Stimulated activated naive CD8-positive, alpha-beta T cell treated with anti-CD3 and anti-CD28 coated beads, Interleukin-15, Interleukin-2, amounts not matched to agents 100 U/mL and 50 U/mL, for 24 hours (primary cell): ENCODE results near the gene MAOA.
A peak's percentile ranks its signal among the peaks of the same experiment; 100 is the strongest.
"Not testable (repeated sequence)": the region's sequence is repeated elsewhere in the genome, so short reads cannot be mapped to it uniquely, and the experiment has no call there.

Source experiments
- ATAC-seq: fragments of 150-1000 bp; cut with Tn5 transposase; one replicate; pipeline ENCODE4 v1.10.0; 2021
- DNase-seq: peaks from one replicate; pipeline ENCODE4 v3.0.0; 2021

The MAOA gene

DNA sequence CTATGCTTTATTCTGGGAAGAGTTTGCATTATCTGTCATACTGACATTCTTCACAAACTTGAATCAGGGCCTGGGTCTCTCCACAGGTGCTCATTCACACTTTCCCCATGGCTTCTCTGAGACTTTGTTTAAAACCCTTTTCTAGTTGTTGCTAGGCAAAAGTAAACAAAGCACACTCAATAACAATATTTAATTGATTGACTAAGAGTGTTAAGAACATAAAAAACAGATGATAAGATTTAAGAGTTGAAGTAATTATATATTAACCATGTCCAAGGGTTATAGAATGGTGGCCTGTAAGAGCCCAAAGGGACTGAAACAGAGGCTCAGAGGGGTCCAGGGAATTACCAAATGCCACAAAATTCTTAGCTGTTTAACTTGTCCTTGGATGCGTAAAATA lies 7.1 kb downstream of the MAOA start:
- ATAC-seq, result no peak
- DNase-seq, result no peak

DNA sequence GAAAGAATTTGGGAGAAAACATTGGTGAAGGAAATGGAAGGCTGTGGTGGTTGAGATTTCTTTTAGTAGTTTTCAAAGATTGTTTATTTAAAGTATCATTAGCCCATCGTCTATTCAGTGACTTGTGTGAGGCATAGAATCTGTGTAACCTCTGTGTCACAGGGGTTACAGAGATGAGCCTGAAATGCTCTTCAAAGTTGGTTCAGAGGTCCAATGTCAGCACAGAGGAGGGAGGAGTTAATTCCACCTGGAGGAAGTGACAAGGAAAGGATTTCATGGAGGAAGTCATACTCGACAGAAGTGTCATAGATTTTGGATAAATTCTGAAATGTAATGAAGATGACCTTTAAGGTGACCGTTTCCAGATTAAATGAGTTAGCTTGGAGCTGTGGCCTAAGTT lies 8.2 kb downstream of the MAOA start:
- ATAC-seq, result no peak
- no peak for DNase-seq

DNA sequence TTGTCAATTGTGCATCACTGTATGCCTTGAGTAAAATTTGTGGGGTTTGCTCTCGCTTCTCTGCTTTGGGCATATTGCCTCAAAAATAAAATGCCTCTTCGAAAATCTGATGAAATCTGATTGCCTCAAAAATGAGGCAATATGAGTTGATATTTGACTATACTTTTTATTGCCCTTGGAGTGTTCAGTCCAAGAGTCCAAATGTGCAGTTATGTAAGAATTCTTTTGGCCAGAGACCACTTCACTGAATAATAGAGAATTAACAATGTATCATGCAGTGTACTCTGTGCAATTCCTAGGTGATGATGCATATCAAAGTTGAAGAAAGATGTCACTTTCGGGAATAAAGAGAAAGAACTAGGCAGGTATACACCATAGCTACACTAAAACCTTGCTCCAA lies 8.6 kb downstream of the MAOA start:
- DNase-seq (no peak), ATAC-seq (no peak)

DNA sequence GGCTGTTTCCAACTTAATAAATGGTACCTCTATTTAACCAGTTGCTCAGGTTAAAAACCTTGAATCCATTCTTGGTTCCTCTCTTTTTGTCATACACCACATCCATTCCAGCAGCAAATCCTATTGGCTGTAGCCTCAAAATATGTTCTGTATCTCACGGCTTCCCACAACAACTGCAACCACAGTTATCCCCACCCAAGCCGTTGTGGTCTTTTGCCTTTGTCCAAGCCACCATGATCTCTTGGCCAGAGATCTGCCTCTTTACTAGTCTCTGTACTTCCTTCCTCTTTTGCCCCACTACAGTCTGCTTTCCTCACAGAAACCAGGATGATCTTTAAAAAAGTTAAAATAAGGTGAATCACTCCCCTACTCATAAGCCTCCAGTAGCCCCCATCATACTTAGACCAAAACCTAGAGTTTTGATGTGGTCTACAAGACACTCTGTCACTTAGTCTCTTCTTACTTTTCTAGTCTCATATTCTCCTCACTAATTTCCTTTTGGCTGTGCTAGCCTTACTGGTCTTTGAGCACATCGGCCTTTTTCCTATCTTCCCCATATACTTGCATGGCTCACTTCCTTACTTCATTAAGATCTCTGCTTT lies 10.3 kb downstream of the MAOA start:
- DNase-seq (no peak), ATAC-seq (peak; percentile 65)

DNA sequence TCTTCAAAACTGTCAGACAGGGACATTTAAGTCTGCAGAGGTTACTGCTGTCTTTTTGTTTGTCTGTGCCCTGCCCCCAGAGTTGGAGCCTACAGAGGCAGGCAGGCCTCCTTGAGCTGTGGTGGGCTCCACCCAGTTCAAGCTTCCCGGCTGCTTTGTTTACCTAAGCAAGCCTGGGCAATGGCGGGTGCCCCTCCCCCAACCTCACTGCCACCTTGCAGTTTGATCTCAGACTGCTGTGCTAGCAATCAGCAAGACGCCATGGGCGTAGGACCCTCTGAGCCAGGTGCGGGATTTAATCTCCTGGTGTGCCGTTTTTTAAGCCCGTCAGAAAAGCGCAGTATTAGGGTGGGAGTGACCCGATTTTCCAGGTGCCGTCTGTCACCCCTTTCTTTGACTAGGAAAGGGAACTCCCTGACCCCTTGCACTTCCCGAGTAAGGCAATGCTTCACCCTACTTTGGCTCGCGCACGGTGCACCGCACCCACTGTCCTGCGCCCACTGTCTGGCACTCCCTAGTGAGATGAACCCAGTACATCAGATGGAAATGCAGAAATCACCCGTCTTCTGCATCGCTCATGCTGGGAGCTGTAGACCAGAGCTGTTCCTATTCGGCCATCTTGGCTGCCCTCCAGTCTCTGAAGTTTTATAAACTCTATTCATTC lies 20.0 kb downstream of the MAOA start:
- not testable (repeated sequence) for ATAC-seq, DNase-seq

DNA sequence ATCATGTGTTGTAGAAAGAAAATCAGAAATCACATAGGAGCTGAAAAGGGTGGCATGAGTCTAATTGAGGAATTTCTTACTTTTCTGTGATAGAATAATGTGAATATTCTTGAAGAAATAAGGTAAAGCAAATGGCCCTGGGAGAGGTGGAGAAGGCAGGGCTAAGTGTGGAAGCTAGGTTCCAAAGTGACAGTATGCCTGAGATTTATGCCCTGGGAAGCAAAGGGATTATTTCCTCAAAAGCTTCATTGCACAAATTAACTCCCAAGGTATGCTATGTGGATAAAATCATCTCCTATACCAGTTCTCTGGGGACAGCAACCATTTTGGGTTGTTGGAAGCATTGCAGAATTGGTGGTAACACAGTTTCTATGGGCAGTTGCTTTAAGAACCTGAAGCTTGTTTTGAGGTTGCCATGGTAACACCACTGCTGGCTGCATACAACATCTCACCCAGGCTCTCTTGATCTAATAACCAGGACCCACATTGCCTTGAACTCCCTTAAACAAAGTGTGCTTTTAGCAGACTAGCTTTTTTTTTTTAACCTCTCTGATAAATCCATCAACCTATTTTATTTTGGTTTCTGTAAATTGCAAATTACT lies 21.0 kb downstream of the MAOA start:
- ATAC-seq, result no peak

DNA sequence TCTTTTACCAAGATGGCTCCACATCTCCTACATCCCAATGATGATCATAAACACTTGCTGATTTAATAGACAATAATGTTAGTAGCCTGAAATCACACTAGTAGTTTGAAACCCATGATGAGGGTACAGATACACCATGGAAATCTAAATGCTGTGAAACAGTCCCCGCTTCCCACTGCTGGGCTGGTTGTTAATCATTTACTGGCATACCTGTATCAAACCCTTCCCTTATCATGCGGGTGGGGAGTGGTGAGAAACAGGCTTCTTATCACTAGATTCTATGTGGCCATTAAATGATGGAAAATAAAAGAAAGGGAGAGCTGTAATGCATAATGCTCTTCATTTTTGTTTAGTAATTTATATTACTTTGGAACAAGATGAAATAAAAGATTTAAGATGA lies 21.9 kb downstream of the MAOA start:
- no peak for DNase-seq
- ATAC-seq, result no peak

More for the DNA sequence above, 21.0 kb downstream of the MAOA start:
- no peak for DNase-seq

DNA sequence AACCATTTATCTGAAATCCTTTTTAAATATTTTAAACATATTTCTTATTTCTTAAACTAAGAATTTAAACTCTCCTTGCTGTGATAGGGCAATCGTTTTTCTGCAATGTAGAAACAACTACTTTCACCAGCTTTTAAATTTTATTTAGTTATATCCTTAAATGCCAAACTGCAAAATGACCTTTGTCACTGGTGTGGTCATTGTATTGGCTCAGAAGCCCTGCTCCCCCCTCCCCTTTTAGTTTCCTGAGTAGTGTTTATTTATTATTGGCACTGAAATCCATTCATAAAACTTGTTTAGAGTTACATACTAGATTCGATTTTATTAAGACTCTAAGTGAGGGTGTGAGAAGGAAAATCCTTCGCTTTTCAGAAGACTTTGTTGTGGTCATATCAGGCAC lies 23.0 kb downstream of the MAOA start:
- ATAC-seq (no peak), DNase-seq (no peak)

DNA sequence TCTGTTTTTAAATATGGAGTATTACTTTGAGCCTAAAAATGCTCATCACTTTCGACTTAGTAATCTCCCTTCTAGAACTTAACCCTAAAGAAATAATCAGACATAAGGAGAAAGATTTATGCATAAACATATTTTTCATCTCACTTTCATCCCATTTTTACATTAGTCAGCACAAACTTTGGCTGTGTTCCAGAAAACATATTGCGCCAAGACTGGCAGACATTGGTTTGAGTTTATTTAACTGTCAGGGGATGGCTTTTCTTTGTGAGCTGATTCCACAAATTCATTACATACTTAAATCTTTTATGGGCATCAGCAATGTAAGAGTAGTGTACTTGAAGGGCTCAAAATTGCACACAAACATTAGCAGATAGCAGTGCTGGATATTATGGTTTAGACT lies 23.7 kb downstream of the MAOA start:
- no peak for DNase-seq
- no peak for ATAC-seq

DNA sequence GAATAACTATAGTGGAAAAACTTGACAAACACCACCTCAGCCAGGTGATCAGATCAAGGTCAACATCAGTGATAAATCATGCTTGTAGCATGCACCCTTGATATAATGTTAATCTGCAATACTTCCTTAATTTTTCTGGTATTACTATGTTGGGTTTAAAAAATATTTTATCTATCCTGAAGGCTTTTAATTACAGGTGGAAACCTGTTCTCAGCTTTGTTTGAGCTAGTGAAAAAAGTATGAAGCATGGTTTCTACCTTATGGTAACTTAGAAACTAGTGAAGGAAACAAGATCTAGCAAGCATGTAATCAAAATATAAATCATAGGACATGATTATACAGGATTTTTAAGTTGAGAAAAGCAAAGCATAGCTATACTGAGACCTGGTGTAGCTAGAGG lies 26.6 kb downstream of the MAOA start:
- ATAC-seq (no peak), DNase-seq (no peak)

DNA sequence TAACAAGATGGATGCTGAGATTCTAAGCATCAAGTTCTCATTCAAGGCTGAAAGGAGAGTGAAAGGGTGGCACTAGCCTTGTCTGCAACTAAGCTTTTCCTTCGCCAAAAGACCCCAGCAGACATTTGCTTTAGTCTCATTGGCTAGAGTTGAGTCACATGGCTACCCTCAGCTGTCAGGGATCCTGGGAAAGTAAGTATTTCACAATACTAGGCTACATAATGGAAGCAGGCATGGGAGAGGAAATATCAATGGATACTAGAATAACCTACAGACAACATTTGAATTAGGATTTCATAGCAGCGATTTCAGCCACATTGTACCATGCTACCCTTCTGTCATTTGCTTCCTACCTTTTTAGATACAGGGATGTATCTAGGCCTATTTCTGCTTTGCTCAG lies 29.1 kb downstream of the MAOA start:
- no peak for DNase-seq
- no peak for ATAC-seq

DNA sequence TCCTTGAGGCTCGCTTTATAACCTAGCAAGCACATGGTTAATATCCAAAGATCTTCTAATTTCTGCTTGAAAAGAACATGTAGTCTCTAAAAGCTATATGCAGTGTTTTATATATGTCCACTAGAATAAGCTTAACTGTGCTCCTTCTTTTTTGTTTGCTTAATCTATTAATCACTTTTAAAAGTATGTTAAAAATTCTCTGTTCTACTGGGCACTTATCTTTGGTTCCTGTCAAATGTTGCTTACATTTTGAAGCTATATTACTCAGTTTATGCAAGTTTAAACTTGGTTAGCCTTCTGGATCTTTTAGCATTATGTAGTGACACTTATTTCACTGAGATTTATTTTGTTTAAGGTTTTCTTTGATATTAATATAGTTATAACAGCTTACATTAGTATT lies 32.5 kb downstream of the MAOA start:
- ATAC-seq (no peak), DNase-seq (no peak)

DNA sequence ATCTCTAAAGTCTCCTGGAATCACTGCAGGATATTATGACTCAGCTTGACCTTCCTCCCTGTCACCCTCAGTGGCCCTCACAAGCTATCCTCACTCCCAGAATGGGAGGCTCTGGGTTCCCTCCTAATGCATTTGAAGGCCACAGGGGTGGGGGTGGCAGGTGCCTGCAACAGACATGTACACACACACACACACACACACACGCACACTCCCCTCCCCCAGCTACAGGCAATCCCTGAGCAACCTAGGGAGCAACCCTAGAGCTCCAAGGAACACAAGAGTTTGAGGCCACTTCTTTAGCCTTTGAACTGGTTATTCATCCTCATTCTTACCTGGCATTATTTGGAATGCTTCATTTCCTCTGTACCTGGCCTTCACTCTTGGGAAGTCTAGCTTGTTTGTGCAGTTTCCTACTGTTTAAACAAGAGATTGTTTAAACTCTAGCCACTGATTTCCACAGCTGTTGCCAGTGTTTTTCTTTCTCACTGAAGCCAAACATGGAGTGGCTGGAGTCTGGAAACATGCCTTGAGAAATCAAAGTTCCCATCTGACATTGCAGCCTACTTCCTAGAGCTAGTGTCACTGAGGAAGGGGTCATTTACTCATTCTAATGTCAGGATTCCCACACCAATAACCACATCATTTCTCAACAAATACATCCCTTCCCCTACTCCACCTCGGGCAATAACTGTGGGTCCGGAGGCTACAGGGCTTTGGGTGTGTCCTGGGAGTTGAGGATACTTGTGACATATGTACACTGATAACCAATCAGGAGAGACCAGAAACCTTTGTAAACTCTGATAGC lies 37.7 kb downstream of the MAOA start:
- DNase-seq (no peak), ATAC-seq (no peak)

DNA sequence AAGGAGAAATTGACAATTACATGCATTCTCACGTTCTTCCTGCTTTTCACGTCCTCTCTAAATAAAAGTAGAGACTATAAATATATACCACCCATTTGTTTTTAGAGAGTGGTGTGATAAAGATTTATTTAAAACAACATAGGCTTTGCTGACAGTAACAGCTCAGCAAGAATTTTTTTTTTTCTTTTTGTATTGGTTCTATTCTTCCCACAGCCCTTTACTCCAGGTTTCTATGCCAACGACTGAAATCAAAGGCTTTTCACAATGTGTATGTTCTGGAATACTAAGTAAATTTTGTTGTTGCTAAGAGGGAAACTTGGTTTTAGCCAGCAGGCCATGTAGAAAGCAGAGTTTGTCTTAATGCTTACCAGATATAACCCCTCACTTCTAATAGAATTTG lies 43.4 kb downstream of the MAOA start:
- ATAC-seq (no peak), DNase-seq (no peak)

DNA sequence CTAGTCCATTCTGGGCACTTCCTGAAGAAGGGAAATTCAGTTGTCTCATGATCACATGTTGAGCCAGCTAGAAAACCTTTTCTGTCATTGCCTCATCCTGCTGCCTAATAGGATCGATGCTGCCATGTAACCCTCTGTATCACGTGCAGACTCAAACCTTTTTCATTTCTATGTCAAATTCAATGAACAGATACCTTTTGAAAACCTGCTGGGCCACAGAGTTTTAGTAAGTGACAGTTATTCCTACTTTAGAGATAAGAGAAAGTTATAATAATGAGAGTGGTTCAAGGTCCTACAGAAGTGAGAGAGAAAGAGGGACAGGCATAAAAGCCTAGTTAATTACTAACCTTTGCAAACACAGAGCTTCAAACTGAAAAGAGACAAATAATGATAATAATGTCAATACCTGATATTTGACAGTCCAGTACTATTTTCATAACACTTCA lies 46.0 kb downstream of the MAOA start:
- DNase-seq (no peak), ATAC-seq (no peak)

DNA sequence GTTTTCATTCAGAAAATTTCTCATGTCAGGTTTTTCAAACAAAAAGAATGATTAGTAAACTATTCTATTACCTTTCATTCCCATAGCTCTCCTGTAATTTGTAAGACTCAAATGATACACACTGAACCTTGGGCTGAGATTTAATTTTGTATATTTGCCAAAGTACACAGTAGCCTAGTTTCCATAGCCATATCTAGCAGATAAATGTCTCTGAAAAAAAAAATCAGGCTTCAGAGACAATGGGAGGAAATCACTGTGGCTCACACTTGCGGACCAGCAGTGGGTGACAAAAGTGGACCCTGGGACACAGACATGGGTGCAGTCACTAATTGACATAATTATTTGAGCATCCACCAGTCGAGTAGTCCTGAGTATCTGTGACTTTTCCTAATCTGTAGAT lies 46.6 kb downstream of the MAOA start:
- ATAC-seq (no peak), DNase-seq (no peak)

DNA sequence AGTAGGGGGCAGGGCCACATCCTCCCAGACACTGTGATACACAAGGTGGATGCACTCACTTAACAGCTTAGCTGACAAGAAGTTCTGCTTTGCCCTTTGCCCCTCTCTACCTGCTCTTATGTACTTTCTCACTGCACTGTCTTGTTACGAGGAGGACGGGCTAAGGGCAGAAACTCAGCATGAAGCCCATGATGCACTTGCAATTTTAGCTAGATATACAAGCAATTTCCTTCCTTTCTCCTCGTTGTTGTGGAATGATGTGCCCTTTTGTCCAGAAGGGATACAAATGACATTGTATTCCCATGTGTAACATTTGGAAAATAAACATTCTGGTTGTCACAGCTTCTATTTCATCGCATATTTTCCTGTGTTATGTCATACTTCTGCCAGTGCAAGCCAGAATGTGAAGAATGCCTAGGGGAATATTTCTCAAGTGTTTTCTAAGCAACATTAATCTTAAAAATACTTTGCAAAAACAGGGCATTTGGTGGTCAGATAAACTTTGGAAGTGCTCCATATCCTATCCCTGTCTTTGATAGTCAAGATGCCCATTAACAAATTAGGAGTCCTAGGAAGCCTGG lies 47.2 kb downstream of the MAOA start:
- DNase-seq (no peak), ATAC-seq (no peak)

DNA sequence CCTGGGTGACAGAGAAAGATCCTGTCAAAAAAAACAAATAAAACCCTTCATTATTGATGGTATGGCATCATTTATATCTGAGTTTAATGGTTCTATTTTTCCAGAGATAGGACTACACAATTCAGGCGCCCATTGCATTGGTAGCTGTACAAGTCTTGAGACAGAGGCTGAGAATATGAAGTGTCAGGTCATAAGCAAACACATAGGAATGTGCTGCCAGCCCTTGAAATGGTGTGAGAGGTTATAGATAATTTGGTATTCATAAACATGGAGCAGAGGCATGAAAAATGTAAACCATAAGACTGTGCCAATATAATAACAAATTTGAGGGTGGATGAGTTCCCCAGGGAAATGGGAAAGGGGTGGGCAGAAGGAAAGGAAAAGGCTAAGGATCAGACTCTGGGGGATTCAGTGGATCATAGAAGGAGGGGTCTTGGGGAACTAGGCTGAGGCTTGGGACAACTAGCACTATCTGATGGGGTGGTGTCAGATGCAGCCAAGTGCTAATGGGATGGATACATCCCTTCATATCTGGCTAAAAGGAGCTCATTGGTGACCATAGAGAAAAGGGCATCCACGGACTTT lies 50.8 kb downstream of the MAOA start:
- DNase-seq (no peak), ATAC-seq (no peak)

DNA sequence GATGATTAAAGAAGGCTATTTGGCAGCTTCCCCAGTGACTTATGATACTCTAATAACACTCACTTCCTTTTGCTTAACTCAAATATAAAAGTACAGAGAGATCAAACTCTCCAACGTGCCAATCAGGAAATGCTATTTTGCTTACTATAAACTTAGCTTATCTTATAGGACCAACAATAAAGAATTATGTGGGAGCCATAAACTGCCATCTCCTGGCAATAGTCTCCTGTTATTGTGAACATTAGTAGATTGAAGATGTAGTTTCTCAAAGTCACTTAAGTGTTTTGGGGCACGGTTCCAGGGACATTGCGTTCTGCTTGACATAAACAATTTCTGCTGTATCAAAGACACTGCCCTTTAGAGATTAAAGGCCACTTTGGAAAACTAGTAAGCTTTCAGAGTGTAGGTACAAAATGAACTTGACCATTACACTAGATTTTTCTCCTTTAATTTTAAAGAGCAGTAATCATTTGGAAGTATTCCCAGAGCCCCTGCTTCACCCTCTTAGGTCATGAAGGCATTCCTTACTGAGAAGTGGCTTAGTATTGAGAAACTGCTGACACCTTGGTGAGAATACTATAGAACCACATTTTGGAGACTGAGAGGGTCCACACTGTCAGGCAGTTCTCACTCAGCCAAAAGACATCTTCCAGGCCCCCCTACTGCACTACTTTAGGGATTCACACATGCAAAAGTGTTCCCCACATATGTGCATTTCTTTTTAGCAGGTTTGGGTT lies 51.9 kb downstream of the MAOA start:
- ATAC-seq (no peak), DNase-seq (no peak)

DNA sequence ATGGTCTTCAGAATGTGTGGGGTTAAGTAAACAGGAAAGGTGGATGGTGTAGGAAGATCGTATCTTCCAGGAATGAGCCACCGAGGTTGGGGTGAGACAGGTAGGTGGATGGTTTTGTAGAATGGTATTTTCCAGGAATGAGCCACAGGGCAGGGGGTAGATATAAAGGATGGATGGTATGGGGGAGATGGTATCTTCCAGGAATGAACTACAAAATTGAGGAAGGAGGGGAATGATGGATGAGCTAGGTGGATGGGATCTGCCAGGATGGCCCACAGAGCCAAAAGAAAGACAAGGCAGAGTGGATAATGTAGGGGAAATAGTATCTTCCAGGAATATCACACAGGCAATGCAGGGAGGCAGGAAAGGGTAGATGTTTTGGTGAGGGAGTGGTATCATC lies 60.0 kb downstream of the MAOA start:
- DNase-seq (no peak), ATAC-seq (no peak)

DNA sequence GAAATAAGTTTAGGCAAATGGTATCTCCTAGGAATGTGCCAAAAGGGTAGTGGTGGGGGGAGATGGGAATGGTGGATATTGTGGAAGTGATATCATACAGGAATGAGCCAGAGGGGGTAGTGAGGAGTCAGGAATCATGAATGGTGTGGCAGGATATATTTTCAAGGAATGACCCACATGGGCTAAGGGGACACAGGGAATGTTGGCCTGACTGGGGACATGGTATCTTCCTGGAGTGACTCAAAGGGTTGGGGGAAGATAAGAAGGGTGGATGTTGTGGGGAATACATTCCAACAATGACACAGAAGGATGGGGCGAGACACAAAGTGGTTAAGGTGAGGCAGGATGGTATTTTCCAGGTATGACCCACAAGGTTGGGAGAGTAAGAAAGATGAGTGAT lies 60.6 kb downstream of the MAOA start:
- DNase-seq (no peak), ATAC-seq (no peak)

DNA sequence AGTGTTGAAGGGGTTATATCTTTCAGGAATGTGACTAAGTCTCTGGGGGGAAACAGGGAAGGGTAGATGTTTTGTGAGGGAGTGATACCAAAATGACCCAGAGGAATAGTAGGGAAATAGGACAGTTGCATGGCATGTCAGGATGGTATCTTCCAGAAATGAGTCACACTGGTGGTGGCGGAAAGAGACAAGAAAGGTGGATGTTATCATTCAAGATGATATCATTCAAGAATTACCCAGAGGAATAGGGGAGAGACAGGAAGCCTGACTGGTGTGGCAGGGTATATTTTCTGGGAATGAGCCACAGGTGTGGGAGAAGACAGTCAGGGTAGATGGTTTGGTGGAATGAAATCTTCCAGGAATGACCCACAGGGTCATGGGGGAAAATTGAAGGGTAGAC lies 61.1 kb downstream of the MAOA start:
- ATAC-seq (no peak), DNase-seq (no peak)
